Activated CD8-positive, alpha-beta T cell treated with anti-CD3 and anti-CD28 coated beads, Interleukin-2, amount 10 ng/mL, durations not matched to agents 7 days and 5 days (primary cell): ENCODE results near the gene AHR. TPM values are rescaled to one million over a fixed set of nuclear protein-coding genes. Genes with fewer than 3 reads are reported as not detected.

Source experiments
- ATAC-seq: fragments of 150-1000 bp; cut with Tn5 transposase; one replicate; pipeline ENCODE4 v1.10.0; 2021; ENCODE audit warnings: moderate library complexity
- CTCF ChIA-PET: fragments of 350-600 bp; sonication (Branson Sonifier 250); formaldehyde crosslinking; loops from one replicate; lab custom pipeline; 2021; ENCODE audit warnings: antibody characterized with exemption; lab: Charles Lee
- POLR2A ChIA-PET: fragments of 350-600 bp; sonication (Branson Sonifier 250); formaldehyde crosslinking; loops from one replicate; lab custom pipeline; 2021; ENCODE audit warnings: antibody characterized with exemption; lab: Charles Lee
- DNase-seq: peaks from one replicate; pipeline ENCODE4 v3.0.0-alpha.2; 2020
- H3K27ac Mint-ChIP-seq: one replicate; pipeline ENCODE4 v1.8.0; 2021; ENCODE audit warnings: mild to moderate bottlenecking, mixed read lengths
- H3K27me3 Mint-ChIP-seq: one replicate; pipeline ENCODE4 v1.8.0; 2021; ENCODE audit warnings: low read depth, mixed read lengths
- H3K36me3 Mint-ChIP-seq: one replicate; pipeline ENCODE4 v1.8.0; 2021; ENCODE audit warnings: low read depth, mixed read lengths
- H3K4me1 Mint-ChIP-seq: one replicate; pipeline ENCODE4 v1.8.0; 2021; ENCODE audit warnings: low read depth, mixed read lengths
- H3K4me3 Mint-ChIP-seq: one replicate; pipeline ENCODE4 v1.8.0; 2021; ENCODE audit warnings: mild to moderate bottlenecking, mixed read lengths
- H3K9me3 Mint-ChIP-seq: one replicate; pipeline ENCODE4 v1.8.0; 2022; ENCODE audit warnings: mixed read lengths; ENCODE audit not compliant: insufficient read depth
- total RNA-seq, 2 experiments: library from RNA; stranded (reverse); gene quantifications; one replicate each; pipeline ENCODE4 v1.2.3, GENCODE V29; 2021

AHR gene
- total RNA-seq = 10 to 100 TPM; 39.0 to 43.7 TPM

- CTCF ChIA-PET = interaction anchor here (0.9 to 2.5 kb wide), 6 partner anchors 21 to 315 kb away, joined by 3 to 13 read pairs (median 8); no protein-coding TSS in a partner anchor
- POLR2A ChIA-PET = interaction anchor here (0.8 to 2.6 kb wide), 20 partner anchors 9 to 368 kb away, joined by 3 to 16 read pairs (median 4); no protein-coding TSS in a partner anchor
- peak; percentile 82 for ATAC-seq
These were observed at the start of gene AHR for GRCh38 chr7:17298102-17298839. AHR (plus strand) TSS chr7:17298652; CDS start chr7:17299265, 613 bp downstream.

DNA sequence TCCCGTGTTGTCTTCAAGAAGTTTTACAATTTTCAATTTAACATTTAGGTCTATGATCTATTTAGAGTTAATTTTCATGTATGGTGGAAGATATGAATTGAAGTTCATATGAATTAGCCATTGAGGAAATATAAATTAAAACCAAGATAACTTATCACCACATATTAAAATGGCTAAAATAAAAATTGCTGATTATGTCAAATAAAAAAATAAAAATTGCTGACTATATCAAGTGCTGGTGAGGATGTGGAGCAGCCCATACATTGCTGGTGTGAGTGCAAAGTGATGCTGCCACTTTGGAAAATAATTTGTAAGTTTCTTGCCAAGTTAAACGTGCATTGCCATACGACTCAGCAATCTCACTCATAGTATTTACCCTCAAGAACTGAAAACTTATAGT is 44.6 kb upstream of the AHR start:
- DNase-seq (no peak), ATAC-seq (no peak)
- H3K27ac Mint-ChIP-seq = no peak overlapping the region
- H3K4me3 Mint-ChIP-seq = no peak overlapping the region
- peaks cover 4% of the 10 kb centered on the region for H3K4me1 Mint-ChIP-seq
- no peaks in the 10 kb centered on the region for H3K27me3 Mint-ChIP-seq
- peaks cover 13% of the 10 kb centered on the region for H3K9me3 Mint-ChIP-seq
- ChIA-PET CTCF (no interaction called here), POLR2A (no interaction called here)
- peaks cover 2% of the 10 kb centered on the region for H3K36me3 Mint-ChIP-seq

More at GRCh38 chr7:17298102-17298839, at the start of gene AHR:
- Mint-ChIP-seq H3K27me3 (no peaks in the 10 kb centered on the region), H3K4me3 (peak within 1 kb of the TSS; percentile 94), H3K27ac (peak within 1 kb of the TSS; percentile 96), H3K36me3 (peaks cover 19% of the 10 kb centered on the region), H3K9me3 (peaks cover 5% of the 10 kb centered on the region), H3K4me1 (peaks cover 22% of the 10 kb centered on the region)
- peak; percentile 95 for DNase-seq

DNA sequence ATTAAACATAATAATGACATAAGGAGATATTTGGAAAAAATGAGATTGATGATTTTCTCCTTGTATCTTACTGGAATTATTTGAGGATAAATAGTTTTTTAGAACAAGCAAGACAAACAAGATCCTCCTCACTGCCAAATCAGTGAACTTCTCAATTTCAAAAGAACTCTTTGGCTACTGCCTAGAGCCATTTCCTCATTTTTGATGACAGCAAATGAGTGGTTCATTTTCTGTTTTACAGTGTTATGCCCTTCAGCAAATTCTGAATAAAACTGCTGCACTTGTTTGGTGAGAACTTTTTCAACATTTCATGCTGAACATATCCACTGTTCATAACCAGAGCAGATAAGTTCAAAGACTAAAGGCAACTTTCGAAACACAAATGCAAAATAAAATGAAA is 42.5 kb upstream of the AHR start:
- peaks cover 6% of the 10 kb centered on the region for H3K36me3 Mint-ChIP-seq
- no peak overlapping the region for H3K27ac Mint-ChIP-seq
- ATAC-seq (no peak), DNase-seq (no peak)
- no peaks in the 10 kb centered on the region for H3K27me3 Mint-ChIP-seq
- H3K4me1 Mint-ChIP-seq = peaks cover 3% of the 10 kb centered on the region
- H3K9me3 Mint-ChIP-seq = peaks cover 15% of the 10 kb centered on the region
- CTCF ChIA-PET = no interaction called here
- H3K4me3 Mint-ChIP-seq = no peak overlapping the region
- POLR2A ChIA-PET = no interaction called here

GRCh38 chr7:17256375-17256774 is 42.1 kb upstream of the AHR start:
- Mint-ChIP-seq H3K9me3 (peaks cover 15% of the 10 kb centered on the region), H3K36me3 (peaks cover 6% of the 10 kb centered on the region), H3K4me1 (peaks cover 7% of the 10 kb centered on the region), H3K27me3 (no peaks in the 10 kb centered on the region), H3K27ac (no peak overlapping the region), H3K4me3 (no peak overlapping the region)
- ATAC-seq = no peak
- POLR2A ChIA-PET = no interaction called here
- CTCF ChIA-PET = no interaction called here
- DNase-seq = no peak

- POLR2A ChIA-PET = no interaction called here
These were observed 31.9 kb upstream of the AHR start for GRCh38 chr7:17266565-17266964.

DNA sequence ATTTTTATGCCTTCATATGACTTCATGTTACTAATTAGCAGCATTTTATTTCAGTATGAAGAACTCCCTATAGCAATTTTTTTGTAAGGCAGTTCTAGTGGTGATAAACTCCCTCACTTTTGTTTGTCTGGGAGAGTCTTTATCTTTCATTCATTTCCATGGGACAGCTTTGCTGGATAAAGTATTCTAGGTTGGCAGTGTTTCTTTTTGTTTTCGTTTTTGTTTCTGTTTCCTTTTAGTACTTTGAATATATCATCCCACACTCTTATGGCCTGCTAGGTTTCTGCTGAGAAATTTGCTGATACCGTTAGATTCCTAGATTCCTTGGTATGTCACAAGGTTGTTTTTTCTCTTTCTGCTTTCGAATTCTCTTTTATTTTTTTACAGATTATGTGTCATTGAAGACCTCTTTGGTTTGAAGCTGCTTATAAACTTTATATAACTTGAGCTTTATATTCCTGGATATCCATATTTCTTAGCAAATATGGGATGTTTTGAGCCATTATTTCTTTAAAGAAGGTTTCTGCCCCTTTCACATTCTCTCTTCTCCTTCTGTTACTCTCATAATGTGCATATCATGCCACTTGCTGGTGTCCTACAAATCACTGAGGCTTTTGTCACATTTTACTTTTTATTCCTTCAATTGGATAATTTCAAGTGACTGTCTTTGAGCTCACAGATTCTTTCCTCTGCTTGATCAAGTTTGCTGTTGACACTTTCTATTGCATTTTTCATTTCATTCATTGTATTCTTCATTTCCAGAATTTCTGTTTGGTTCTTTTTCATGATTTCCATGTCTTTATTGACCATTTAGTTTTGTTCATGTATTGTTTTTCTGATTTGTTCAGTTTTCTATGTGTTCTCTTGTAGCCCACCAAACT is 28.9 kb upstream of the AHR start:
- Mint-ChIP-seq H3K4me1 (peaks cover 13% of the 10 kb centered on the region), H3K36me3 (peaks cover 46% of the 10 kb centered on the region), H3K9me3 (peaks cover 63% of the 10 kb centered on the region), H3K4me3 (no peak overlapping the region), H3K27ac (no peak overlapping the region), H3K27me3 (no peaks in the 10 kb centered on the region)
- DNase-seq (no peak), ATAC-seq (no peak)
- ChIA-PET CTCF (no interaction called here), POLR2A (no interaction called here)

More at GRCh38 chr7:17266565-17266964, 31.9 kb upstream of the AHR start:
- Mint-ChIP-seq H3K36me3 (peaks cover 35% of the 10 kb centered on the region), H3K9me3 (peaks cover 61% of the 10 kb centered on the region), H3K27me3 (no peaks in the 10 kb centered on the region), H3K4me1 (peaks cover 5% of the 10 kb centered on the region), H3K4me3 (no peak overlapping the region), H3K27ac (no peak overlapping the region)
- no peak for DNase-seq
- CTCF ChIA-PET = no interaction called here
- ATAC-seq = no peak

DNA sequence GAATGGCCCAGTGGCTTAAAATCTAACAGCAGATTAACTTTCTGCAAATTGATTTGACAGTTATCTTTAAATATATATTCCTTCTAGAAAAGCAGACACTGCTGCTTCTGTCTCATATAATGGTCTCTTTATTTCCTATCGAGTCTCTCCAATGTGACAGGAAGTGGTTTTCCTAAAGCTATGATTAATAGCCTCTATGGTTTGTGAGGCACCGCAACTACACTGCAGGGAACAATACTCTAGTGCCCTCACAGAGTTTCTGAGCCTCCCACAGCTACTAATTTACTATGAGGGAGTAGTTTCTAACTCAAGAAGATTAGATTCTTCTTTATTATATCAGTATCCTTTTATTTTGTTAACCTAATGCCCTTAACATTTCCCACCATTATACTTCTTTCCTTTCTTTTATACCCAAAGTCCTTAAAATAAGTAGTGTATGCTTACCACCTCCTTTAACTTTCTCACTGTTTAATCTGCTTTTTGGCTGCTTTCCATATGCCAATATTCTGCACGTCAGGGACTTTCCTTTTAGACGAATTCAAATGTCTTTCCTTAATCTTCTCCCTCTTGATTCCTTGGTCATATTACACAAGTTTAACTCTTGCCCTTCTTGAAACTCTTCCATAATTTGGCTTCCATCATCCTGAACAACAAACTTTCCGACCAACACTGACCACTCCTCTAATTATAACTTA is 23.8 kb upstream of the AHR start:
- DNase-seq (peak; percentile 51), ATAC-seq (peak; percentile 89)
- ChIA-PET CTCF (interaction anchor here (0.6 to 1.7 kb wide), 3 partner anchors 23 to 292 kb away, joined by 3 to 6 read pairs (median 4); partner anchors contain the start of gene AHR), POLR2A (no interaction called here)
- Mint-ChIP-seq H3K9me3 (peaks cover 30% of the 10 kb centered on the region), H3K4me3 (no peak overlapping the region), H3K4me1 (peaks cover 24% of the 10 kb centered on the region), H3K36me3 (peaks cover 35% of the 10 kb centered on the region), H3K27ac (peak overlapping the region; percentile 40), H3K27me3 (no peaks in the 10 kb centered on the region)

GRCh38 chr7:17275749-17276671 is 22.4 kb upstream of the AHR start:
- Mint-ChIP-seq H3K27ac (no peak overlapping the region), H3K36me3 (peaks cover 26% of the 10 kb centered on the region), H3K9me3 (peaks cover 26% of the 10 kb centered on the region), H3K27me3 (no peaks in the 10 kb centered on the region), H3K4me3 (no peak overlapping the region), H3K4me1 (peaks cover 24% of the 10 kb centered on the region)
- POLR2A ChIA-PET = interaction anchor here (0.6 kb wide), 1 partner anchor 24 kb away, joined by 3 read pairs; no protein-coding TSS in a partner anchor
- no peak for ATAC-seq
- DNase-seq = no peak
- CTCF ChIA-PET = interaction anchor here (1.1 to 2.6 kb wide), 2 partner anchors 21 to 37 kb away, joined by 3 to 13 read pairs; partner anchors contain the start of gene AHR

- DNase-seq (no peak), ATAC-seq (no peak)
- peaks cover 14% of the 10 kb centered on the region for H3K36me3 Mint-ChIP-seq
- H3K4me1 Mint-ChIP-seq = peaks cover 16% of the 10 kb centered on the region
- no peaks in the 10 kb centered on the region for H3K27me3 Mint-ChIP-seq
- H3K27ac Mint-ChIP-seq = no peak overlapping the region
- peaks cover 24% of the 10 kb centered on the region for H3K9me3 Mint-ChIP-seq
- H3K4me3 Mint-ChIP-seq = no peak overlapping the region
- ChIA-PET POLR2A (no interaction called here), CTCF (interaction anchor here (1.5 kb wide), 1 partner anchor 240 kb away, joined by 3 read pairs; no protein-coding TSS in a partner anchor)
These were observed 19.4 kb upstream of the AHR start for GRCh38 chr7:17279061-17279460.

- Mint-ChIP-seq H3K36me3 (peaks cover 4% of the 10 kb centered on the region), H3K27ac (no peak overlapping the region), H3K27me3 (no peaks in the 10 kb centered on the region), H3K4me3 (no peak overlapping the region), H3K9me3 (no peaks in the 10 kb centered on the region), H3K4me1 (no peaks in the 10 kb centered on the region)
- ChIA-PET POLR2A (no interaction called here), CTCF (no interaction called here)
- no peak for ATAC-seq
- DNase-seq = no peak
These were observed 9.3 kb upstream of the AHR start for GRCh38 chr7:17289074-17289645.
